Chondrocyte (in vitro differentiated cells): ENCODE data around the gene NEIL1. TPM values are rescaled to one million over a fixed set of nuclear protein-coding genes. Genes with fewer than 3 reads are reported as not detected.
A peak's percentile ranks its signal among the peaks of the same experiment; 100 is the strongest.
"Not testable (repeated sequence)": the region's sequence is repeated elsewhere in the genome, so short reads cannot be mapped to it uniquely, and the experiment has no call there.

Experiments used
- DNase-seq: peaks from one replicate; pipeline ENCODE4 v3.0.0; 2021; ENCODE audit warnings: mixed read lengths, low spot score
- H3K27ac Mint-ChIP-seq: one replicate; pipeline ENCODE4 v1.8.0; 2021; ENCODE audit warnings: mild to moderate bottlenecking, moderate library complexity, mixed read lengths; ENCODE audit not compliant: unreplicated experiment
- H3K27me3 Mint-ChIP-seq: 2 replicates; pipeline ENCODE4 v1.8.0; 2021; ENCODE audit warnings: low read depth, mixed read lengths
- H3K36me3 Mint-ChIP-seq: 2 replicates; pipeline ENCODE4 v1.8.0; 2021; ENCODE audit warnings: low read depth, mixed read lengths
- H3K4me1 Mint-ChIP-seq: 2 replicates; pipeline ENCODE4 v1.8.0; 2021; ENCODE audit warnings: low read depth, mild to moderate bottlenecking, mixed read lengths
- H3K4me3 Mint-ChIP-seq: one replicate; pipeline ENCODE4 v1.8.0; 2021; ENCODE audit warnings: mild to moderate bottlenecking, moderate library complexity, mixed read lengths; ENCODE audit not compliant: unreplicated experiment
- H3K9me3 Mint-ChIP-seq: 2 replicates; pipeline ENCODE4 v1.8.0; 2021; ENCODE audit warnings: low read depth, mixed read lengths
- CTCF ChIP-seq: fragments of 200-600 bp; sonication (generic); IDR thresholded peaks from 2 replicates; pipeline ENCODE4 v1.5.0; 2021; ENCODE audit warnings: antibody characterized with exemption, mild to moderate bottlenecking, moderate library complexity
- total RNA-seq: library from RNA; stranded (reverse); gene quantifications from 3 replicates; pipeline ENCODE4 v1.2.1, GENCODE V29; 2021

Gene NEIL1
- total RNA-seq, 1 donor from 2014 or later = 22.0 TPM

- no peaks in the 10 kb centered on the region for H3K27me3 Mint-ChIP-seq
- H3K9me3 Mint-ChIP-seq = no peaks in the 10 kb centered on the region
- peaks cover 24% of the 10 kb centered on the region for H3K4me1 Mint-ChIP-seq
- H3K36me3 Mint-ChIP-seq = peaks cover 5% of the 10 kb centered on the region
- no peak overlapping the region for H3K4me3 Mint-ChIP-seq
- no peak for DNase-seq
- H3K27ac Mint-ChIP-seq = no peak overlapping the region
- no peak for TF ChIP-seq CTCF
Measured at GRCh38 chr15:75338661-75339240, 8.1 kb upstream of the NEIL1 start.

- Mint-ChIP-seq H3K27me3 (no peaks in the 10 kb centered on the region), H3K36me3 (peaks cover 5% of the 10 kb centered on the region), H3K4me3 (no peak overlapping the region), H3K9me3 (no peaks in the 10 kb centered on the region), H3K27ac (no peak overlapping the region), H3K4me1 (peaks cover 24% of the 10 kb centered on the region)
- no peak for DNase-seq
- no peak for TF ChIP-seq CTCF
Measured at GRCh38 chr15:75339531-75340240, 7.2 kb upstream of the NEIL1 start.

- Mint-ChIP-seq H3K4me1 (peaks cover 10% of the 10 kb centered on the region), H3K36me3 (peaks cover 5% of the 10 kb centered on the region), H3K4me3 (no peak overlapping the region), H3K9me3 (no peaks in the 10 kb centered on the region), H3K27ac (no peak overlapping the region), H3K27me3 (no peaks in the 10 kb centered on the region)
- TF ChIP-seq CTCF = no peak
- no peak for DNase-seq
Measured at GRCh38 chr15:75342221-75342620, 4.6 kb upstream of the NEIL1 start.

GRCh38 chr15:75343953-75344352 is 2.9 kb upstream of the NEIL1 start:
- not testable (repeated sequence) for H3K36me3 Mint-ChIP-seq, H3K27ac Mint-ChIP-seq, H3K9me3 Mint-ChIP-seq, DNase-seq, H3K27me3 Mint-ChIP-seq, H3K4me3 Mint-ChIP-seq
- H3K4me1 Mint-ChIP-seq = peaks cover 12% of the 10 kb centered on the region

- H3K36me3 Mint-ChIP-seq = no peaks in the 10 kb centered on the region
- peak; percentile 10 for TF ChIP-seq CTCF
- no peak for DNase-seq
- peaks cover 12% of the 10 kb centered on the region for H3K4me1 Mint-ChIP-seq
- H3K4me3 Mint-ChIP-seq = peak overlapping the region; percentile 82
- no peak overlapping the region for H3K27ac Mint-ChIP-seq
- no peaks in the 10 kb centered on the region for H3K9me3 Mint-ChIP-seq
- H3K27me3 Mint-ChIP-seq = no peaks in the 10 kb centered on the region
Measured at GRCh38 chr15:75347222-75348033, 589 bp downstream of the NEIL1 start.
